IMR-90 (cell line): ENCODE data around the gene CCL27. TPM values are rescaled to one million over a fixed set of nuclear protein-coding genes. Genes with fewer than 3 reads are reported as not detected.

Source experiments
- ATAC-seq: fragments of 200-7000 bp; cut with Tn5 transposase; 2 replicates; pipeline ENCODE4 v1.9.1; 2020; ENCODE audit warnings: low read depth, mild to moderate bottlenecking, moderate library complexity
- BruUV-seq: library from RNA; stranded (reverse); fragments of 400-500 nt; replicated peaks from 2 replicates; lab custom pipeline; 2021; lab: Mats Ljungman, UMichigan
- CTCF ChIA-PET: fragments of 300-600 bp; formaldehyde crosslinking; extraction: SDS; loops from one replicate; lab custom pipeline; 2021; ENCODE audit warnings: antibody characterized with exemption; lab: Yijun Ruan, JAX
- POLR2A ChIA-PET: fragments of 300-600 bp; sonication (Branson Sonifier 250); formaldehyde crosslinking; loops from one replicate; lab custom pipeline; 2022; ENCODE audit warnings: antibody characterized with exemption; ENCODE audit not compliant: unreplicated experiment; lab: Charles Lee
- DNase-seq: peaks from one replicate; pipeline ENCODE4 v3.0.0; 2013
- H2AFZ ChIP-seq: replicated peaks from 2 replicates; pipeline ENCODE3; 2013; ENCODE audit warnings: low read length, mild to moderate bottlenecking; ENCODE audit not compliant: poor library complexity
- H2AK5ac ChIP-seq: 2 replicates; pipeline ENCODE4 v1.6.1; 2013; ENCODE audit warnings: low read depth, low read length, inconsistent platforms
- H2AK9ac ChIP-seq: replicated peaks from 2 replicates; pipeline ENCODE3; 2013; ENCODE audit warnings: mild to moderate bottlenecking, low read depth, low read length, moderate library complexity; ENCODE audit not compliant: poor library complexity
- H2BK120ac ChIP-seq: 2 replicates; pipeline ENCODE4 v1.6.1; 2013; ENCODE audit warnings: low read depth, low read length, inconsistent platforms
- H2BK15ac ChIP-seq: 3 replicates; pipeline ENCODE4 v1.6.1; 2013; ENCODE audit warnings: low read depth, low read length, inconsistent platforms
- H2BK20ac ChIP-seq: 2 replicates; pipeline ENCODE4 v1.6.1; 2013; ENCODE audit warnings: low read depth, mild to moderate bottlenecking, inconsistent platforms, low read length, moderate library complexity
- H2BK5ac ChIP-seq: 2 replicates; pipeline ENCODE4 v1.6.1; 2013; ENCODE audit warnings: mild to moderate bottlenecking, low read depth, low read length, inconsistent platforms; ENCODE audit not compliant: poor library complexity, severe bottlenecking
- H3K14ac ChIP-seq: replicated peaks from 2 replicates; pipeline ENCODE4 v1.6.1; 2013; ENCODE audit warnings: low read depth, low read length, inconsistent platforms
- H3K18ac ChIP-seq: 2 replicates; pipeline ENCODE4 v1.6.1; 2013; ENCODE audit warnings: low read depth, low read length, control low read depth
- H3K23ac ChIP-seq: 2 replicates; pipeline ENCODE4 v1.6.1; 2013; ENCODE audit warnings: low read depth, low read length, inconsistent platforms
- H3K27ac ChIP-seq: 2 replicates; pipeline ENCODE4 v1.5.1; 2013; ENCODE audit warnings: mild to moderate bottlenecking, control low read depth, low read length; ENCODE audit not compliant: insufficient read depth
- H3K27me3 ChIP-seq: 2 replicates; pipeline ENCODE4 v1.6.1; 2013; ENCODE audit warnings: low read length; ENCODE audit not compliant: control insufficient read depth, insufficient read depth
- H3K36me3 ChIP-seq: 2 replicates; pipeline ENCODE4 v1.6.1; 2013; ENCODE audit warnings: low read length, mixed read lengths; ENCODE audit not compliant: control insufficient read depth, insufficient read depth
- H3K4ac ChIP-seq: 2 replicates; pipeline ENCODE4 v1.6.1; 2013; ENCODE audit warnings: low read depth, low read length, inconsistent platforms
- H3K4me1 ChIP-seq: 2 replicates; pipeline ENCODE4 v1.6.1; 2013; ENCODE audit warnings: low read length, mixed read lengths; ENCODE audit not compliant: control insufficient read depth, insufficient read depth
- H3K4me2 ChIP-seq: 2 replicates; pipeline ENCODE4 v1.6.1; 2013; ENCODE audit warnings: low read depth, mild to moderate bottlenecking, control low read depth, low read length, moderate library complexity
- H3K4me3 ChIP-seq: 2 replicates; pipeline ENCODE4 v1.5.1; 2013; ENCODE audit warnings: low read depth, mild to moderate bottlenecking, control low read depth, low read length, moderate library complexity; ENCODE audit not compliant: insufficient read depth
- H3K56ac ChIP-seq: 2 replicates; pipeline ENCODE4 v1.6.1; 2013; ENCODE audit warnings: low read length, inconsistent platforms; ENCODE audit not compliant: insufficient read depth; ENCODE audit errors: extremely low read depth
- H3K79me1 ChIP-seq, 2 experiments: 2 replicates each; pipeline ENCODE4 v1.6.1; 2013; ENCODE audit warnings: low read length in 2 of 2, inconsistent platforms in 1 of 2, low read depth in 1 of 2
- H3K9ac ChIP-seq: 2 replicates; pipeline ENCODE4 v1.6.1; 2013; ENCODE audit warnings: low read depth, low read length, control low read depth
- H3K9me1 ChIP-seq: 2 replicates; pipeline ENCODE4 v1.6.1; 2013; ENCODE audit warnings: low read length, inconsistent platforms; ENCODE audit not compliant: insufficient read depth
- H3K9me3 ChIP-seq: 2 replicates; pipeline ENCODE4 v1.6.1; 2013; ENCODE audit warnings: low read length; ENCODE audit not compliant: control insufficient read depth, insufficient read depth
- H4K20me1 ChIP-seq: 2 replicates; pipeline ENCODE4 v1.6.1; 2013; ENCODE audit warnings: low read length, inconsistent platforms; ENCODE audit not compliant: insufficient read depth
- H4K5ac ChIP-seq: 2 replicates; pipeline ENCODE4 v1.6.1; 2013; ENCODE audit warnings: mild to moderate bottlenecking, low read depth, low read length, control low read depth
- H4K8ac ChIP-seq, 2 experiments: 2 replicates each; pipeline ENCODE4 v1.6.1; 2013; ENCODE audit warnings: low read depth in 2 of 2, low read length in 2 of 2, control low read depth in 1 of 2, inconsistent platforms in 1 of 2
- H4K91ac ChIP-seq: 2 replicates; pipeline ENCODE4 v1.6.1; 2013; ENCODE audit warnings: low read depth, low read length, inconsistent platforms; ENCODE audit not compliant: insufficient read depth
- CHD1 ChIP-seq: IDR thresholded peaks from 2 replicates; pipeline ENCODE4 v1.6.1; 2012; ENCODE audit warnings: low read depth, low read length, improper control_type of control experiment
- MAFK ChIP-seq: IDR thresholded peaks from 2 replicates; pipeline ENCODE4 v1.6.1; 2012; ENCODE audit warnings: low read depth, low read length, improper control_type of control experiment
- NFE2L2 ChIP-seq: fragments of 150-350 bp; IDR thresholded peaks from 2 replicates; pipeline ENCODE4 v1.6.1; 2016; ENCODE audit warnings: low read depth, mild to moderate bottlenecking, low read length
- POLR2A ChIP-seq: IDR thresholded peaks from 2 replicates; pipeline ENCODE4 v1.6.1; 2012; ENCODE audit warnings: mild to moderate bottlenecking, low read depth, low read length
- RAD21 ChIP-seq: IDR thresholded peaks from 2 replicates; pipeline ENCODE4 v1.6.1; 2012; ENCODE audit warnings: low read length, improper control_type of control experiment
- USF2 ChIP-seq: fragments of 150-350 bp; IDR thresholded peaks from 2 replicates; pipeline ENCODE4 v1.6.1; 2017; ENCODE audit warnings: mild to moderate bottlenecking, antibody characterized with exemption, low read length, low read depth
- WGBS, 2 experiments: methylation state at CpG; one replicate each; pipeline versions ENCODE4 v1.1.5 to v1.1.7; 2013; ENCODE audit warnings: missing lambda C conversion rate in 2 of 2; ENCODE audit not compliant: insufficient read length in 1 of 2; ENCODE audit errors: extremely low coverage in 2 of 2; 5-methylcytosine and 5-hydroxymethylcytosine counted together
- dilution Hi-C: fragments of 300-500 bp; cut with HindIII; formaldehyde crosslinking; loops from one replicate; pipeline ENCODE4 v1.14.3; 2018; ENCODE audit warnings: low sequenced_read_pairs; ENCODE audit not compliant: unreplicated experiment
- in situ Hi-C: fragments of 300-500 bp; cut with MboI; formaldehyde crosslinking; loops from 3 replicates; pipeline ENCODE4 v1.14.3; 2019; ENCODE audit warnings: low sequenced_read_pairs, inconsistent platforms, mixed read lengths
- intact Hi-C: fragments of 100-400 bp; cut with micrococcal nuclease; formaldehyde crosslinking; loops from 2 replicates; pipeline ENCODE4 v1.10.0; 2022
- polyA plus RNA-seq, 3 experiments: library from polyadenylated mRNA; depleted of rRNA; stranded (reverse); fragments of >200 nt; gene quantifications; 2 replicates each; pipeline ENCODE4 v1.2.3, GENCODE V29; 2012; ENCODE audit warnings: low replicate concordance in 1 of 3
- total RNA-seq: library from RNA; depleted of rRNA; stranded (reverse); fragments of >200 nt; gene quantifications from 2 replicates; pipeline ENCODE4 v1.2.3, GENCODE V29; 2012

Gene CCL27
- total and polyA plus RNA-seq, 2 of the 4 experiments (the other 2 are of a cell fraction): 0.18 to 0.26 TPM

- Histone ChIP-seq H4K91ac (no peak overlapping the region), H4K5ac (no peak overlapping the region), H3K27ac (no peak overlapping the region), H3K9ac (no peak overlapping the region), H3K23ac (no peak overlapping the region; the same call in 1 of the 2 replicates), H3K4ac (no peak overlapping the region), H3K4me2 (peak overlapping the region; percentile 63; the same call in 1 of the 2 replicates), H3K56ac (no peak overlapping the region), H2AFZ (no peak overlapping the region), H4K20me1 (no peaks in the 10 kb centered on the region; the same call in 1 of the 2 replicates), H3K79me1 (no peaks in the 10 kb centered on the region), H2AK9ac (no peak overlapping the region), H3K18ac (no peak overlapping the region), H2BK15ac (no peak overlapping the region), H3K36me3 (no peaks in the 10 kb centered on the region), H2AK5ac (no peak overlapping the region), H2BK5ac (no peak overlapping the region), H2BK120ac (no peak overlapping the region), H3K9me1 (0 out of 2 replicates have a peak, but pooled peaks cover 4% of the 10 kb centered on the region), H3K9me3 (no peaks in the 10 kb centered on the region), H3K4me1 (0 out of 2 replicates have a peak, but pooled peaks cover 2% of the 10 kb centered on the region), H2BK20ac (no peak overlapping the region), H4K8ac (no peak overlapping the region), H3K4me3 (no peak overlapping the region), H3K14ac (no peak overlapping the region), H3K27me3 (peaks cover 79% of the 10 kb centered on the region)
- WGBS, 2 experiments: 36% methylated on average over 7 of the region's 20 CpGs; no CpG with 5 or more reads in 1 of the 2 experiments
- POLR2A ChIA-PET: interaction anchor here (0.7 kb wide), 1 partner anchor 9 kb away, joined by 3 read pairs; no protein-coding TSS in a partner anchor
- CTCF ChIA-PET: no interaction called here
- no TSS peak for BruUV-seq
- intact Hi-C loops (no loop called here), dilution Hi-C loops (no loop called here), in situ Hi-C loops (no loop called here)
- no peak for ATAC-seq
- no peak for DNase-seq
- TF ChIP-seq NFE2L2: no peak
- TF ChIP-seq RAD21: no peak
- no peak for TF ChIP-seq POLR2A
- no peak for TF ChIP-seq MAFK
- TF ChIP-seq USF2: no peak
- TF ChIP-seq CHD1: no peak
Measured at GRCh38 chr9:34627716-34628655, 34.5 kb downstream of the CCL27 start.
